ENCODE data around the gene DAB1.
A peak's percentile ranks its signal among the peaks of the same experiment; 100 is the strongest.

Gene DAB1

GRCh38 chr1:57210881-57211280 is 213.0 kb downstream of the DAB1 start:
- DNase-seq = no peak

- DNase-seq = no peak
These were observed 214.4 kb downstream of the DAB1 start for GRCh38 chr1:57209495-57209894.

DNA sequence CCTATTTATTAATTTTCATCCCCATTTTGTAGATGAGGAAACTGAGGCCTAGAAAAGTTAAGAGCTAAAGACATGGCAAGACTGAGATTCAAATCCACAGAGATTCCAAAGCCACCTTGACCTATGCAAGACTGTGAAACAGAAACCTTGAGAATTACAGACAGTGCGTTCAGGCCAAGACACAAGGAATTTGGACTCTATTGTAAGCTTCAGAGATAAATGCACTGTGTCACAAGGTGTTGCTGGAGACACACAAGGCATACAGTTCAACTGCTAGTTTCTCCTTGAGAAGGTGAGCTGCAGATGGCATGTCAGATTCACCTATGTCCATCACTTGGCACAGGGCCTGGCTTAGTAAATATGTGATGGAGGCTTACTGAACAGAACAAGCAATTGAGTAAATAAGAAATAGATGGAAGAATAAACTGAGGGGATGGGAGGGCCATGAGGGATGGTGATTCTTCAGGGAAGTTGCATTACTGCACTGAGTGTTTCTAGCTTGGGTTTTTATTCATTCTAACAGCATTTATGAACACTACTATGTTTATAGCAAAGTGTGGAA is 215.0 kb downstream of the DAB1 start:
- DNase-seq = peak; percentile 63

- no peak for DNase-seq
These were observed 217.8 kb downstream of the DAB1 start for GRCh38 chr1:57206038-57206437.

GRCh38 chr1:57204942-57205787 is 218.7 kb downstream of the DAB1 start:
- DNase-seq = no peak

DNA sequence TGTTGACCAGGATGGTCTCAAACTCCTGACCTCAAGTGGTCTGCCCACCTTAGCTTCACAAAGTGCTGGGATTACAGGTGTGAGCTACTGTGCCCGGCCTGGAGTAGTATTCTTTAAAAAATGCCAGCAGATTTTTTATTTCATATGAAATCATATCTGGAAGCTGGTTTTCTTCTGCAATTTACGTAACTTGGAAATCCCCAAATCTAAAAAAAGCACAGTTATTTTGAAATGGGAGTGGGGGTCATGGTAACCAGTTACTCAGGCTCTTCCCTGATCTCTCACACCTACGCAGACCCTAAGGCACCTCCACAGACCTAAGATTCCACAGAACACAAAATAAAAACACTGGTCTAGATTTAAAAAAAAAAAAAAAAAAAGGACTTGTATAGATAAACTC is 219.8 kb downstream of the DAB1 start:
- no peak for DNase-seq

- DNase-seq = no peak
These were observed 221.6 kb downstream of the DAB1 start for GRCh38 chr1:57202241-57202640.

DNA sequence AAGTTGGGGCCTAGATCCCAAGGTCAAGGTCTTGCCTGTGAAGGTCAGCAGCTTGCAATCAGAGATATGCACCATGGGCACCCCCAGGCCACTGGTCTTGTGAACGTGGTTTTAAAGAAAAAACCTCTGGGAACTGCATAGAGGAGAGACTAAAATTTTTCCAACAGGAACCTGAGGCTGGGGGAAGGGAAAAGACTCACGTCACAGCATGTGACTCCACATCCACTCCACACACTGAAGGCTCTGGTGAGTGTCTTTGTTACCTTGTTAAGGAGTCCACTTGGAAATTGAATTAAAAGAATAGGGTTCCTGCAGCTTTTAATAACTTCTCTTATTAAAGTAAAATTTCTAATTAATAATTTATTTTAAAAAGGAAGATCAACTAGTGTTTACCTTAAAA is 224.9 kb downstream of the DAB1 start:
- no peak for DNase-seq

DNA sequence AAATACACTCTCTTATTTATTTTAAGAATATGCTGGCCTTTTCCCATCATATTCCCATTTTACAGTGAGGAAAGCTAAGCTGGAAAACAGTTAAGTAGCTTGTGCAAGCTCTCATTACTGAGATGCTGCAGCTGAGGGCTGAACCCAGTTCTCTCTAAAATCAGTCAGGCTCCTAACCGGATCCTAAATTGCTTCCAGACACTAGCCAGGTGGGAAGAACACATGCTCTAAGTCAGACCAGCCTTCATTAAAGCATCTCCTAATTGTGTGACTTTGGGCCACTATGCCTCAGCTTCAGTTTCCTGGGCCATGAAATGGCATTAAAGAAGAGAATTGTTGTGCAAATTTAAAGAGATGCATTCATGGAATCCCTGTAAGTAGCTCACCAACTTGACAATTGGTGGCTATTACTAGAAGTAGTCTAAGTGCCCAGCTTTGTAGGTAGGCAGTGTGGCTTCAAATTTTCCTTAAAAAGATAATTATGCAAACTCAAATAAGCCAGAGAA is 228.4 kb downstream of the DAB1 start:
- DNase-seq = no peak

GRCh38 chr1:57192222-57192621 is 231.6 kb downstream of the DAB1 start:
- DNase-seq = peak; percentile 26

GRCh38 chr1:57190898-57191297 is 233.0 kb downstream of the DAB1 start:
- DNase-seq = no peak

DNA sequence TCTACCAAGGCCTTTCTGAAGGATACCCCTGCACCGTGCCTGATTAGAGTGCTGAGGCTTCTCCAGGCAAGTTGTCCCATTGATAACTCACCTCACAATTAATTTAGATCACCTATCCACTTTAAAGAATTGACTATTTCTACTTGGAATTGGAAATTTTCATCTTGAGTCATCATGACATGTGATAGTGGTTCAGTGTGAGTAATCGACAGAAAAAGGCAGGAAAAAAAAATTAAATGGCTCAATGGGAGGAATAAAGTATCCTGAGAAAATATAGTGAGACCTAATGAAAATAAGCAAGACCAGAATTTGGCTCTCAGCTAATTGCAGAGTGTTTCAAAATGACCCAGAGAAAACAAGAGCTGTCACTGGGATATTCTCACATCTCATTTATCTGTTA is 235.7 kb downstream of the DAB1 start:
- no peak for DNase-seq

DNA sequence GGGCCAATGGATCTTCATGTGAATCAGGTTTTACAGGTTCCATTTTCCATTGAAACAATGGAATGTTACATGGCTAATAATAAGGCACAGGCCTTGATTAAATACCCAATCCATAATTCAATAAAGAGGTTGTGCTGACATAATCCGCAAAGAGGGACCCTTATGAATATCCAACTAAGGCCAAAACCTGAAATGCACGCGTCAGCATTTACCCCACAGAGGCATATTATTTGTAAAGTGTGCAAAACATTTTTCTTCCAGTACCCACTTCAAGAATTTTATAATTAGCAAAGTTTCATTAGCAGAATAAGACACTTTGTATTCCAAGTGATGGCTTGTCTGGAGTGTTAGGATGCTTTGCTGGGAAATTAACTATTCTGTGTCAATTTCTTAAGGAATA is 237.4 kb downstream of the DAB1 start:
- DNase-seq = no peak

GRCh38 chr1:57179001-57179400 is 244.9 kb downstream of the DAB1 start:
- DNase-seq = no peak

GRCh38 chr1:57175506-57175905 is 248.4 kb downstream of the DAB1 start:
- no peak for DNase-seq

- no peak for DNase-seq
These were observed 251.8 kb downstream of the DAB1 start for GRCh38 chr1:57172040-57172439.

- no peak for DNase-seq
These were observed 255.9 kb downstream of the DAB1 start for GRCh38 chr1:57167997-57168396.

GRCh38 chr1:57165546-57165945 is 258.3 kb downstream of the DAB1 start:
- no peak for DNase-seq

- no peak for DNase-seq
These were observed 259.3 kb downstream of the DAB1 start for GRCh38 chr1:57164584-57164983.

GRCh38 chr1:57163789-57164188 is 260.1 kb downstream of the DAB1 start:
- DNase-seq = no peak

- DNase-seq = no peak
These were observed 260.5 kb downstream of the DAB1 start for GRCh38 chr1:57163325-57163724.

DNA sequence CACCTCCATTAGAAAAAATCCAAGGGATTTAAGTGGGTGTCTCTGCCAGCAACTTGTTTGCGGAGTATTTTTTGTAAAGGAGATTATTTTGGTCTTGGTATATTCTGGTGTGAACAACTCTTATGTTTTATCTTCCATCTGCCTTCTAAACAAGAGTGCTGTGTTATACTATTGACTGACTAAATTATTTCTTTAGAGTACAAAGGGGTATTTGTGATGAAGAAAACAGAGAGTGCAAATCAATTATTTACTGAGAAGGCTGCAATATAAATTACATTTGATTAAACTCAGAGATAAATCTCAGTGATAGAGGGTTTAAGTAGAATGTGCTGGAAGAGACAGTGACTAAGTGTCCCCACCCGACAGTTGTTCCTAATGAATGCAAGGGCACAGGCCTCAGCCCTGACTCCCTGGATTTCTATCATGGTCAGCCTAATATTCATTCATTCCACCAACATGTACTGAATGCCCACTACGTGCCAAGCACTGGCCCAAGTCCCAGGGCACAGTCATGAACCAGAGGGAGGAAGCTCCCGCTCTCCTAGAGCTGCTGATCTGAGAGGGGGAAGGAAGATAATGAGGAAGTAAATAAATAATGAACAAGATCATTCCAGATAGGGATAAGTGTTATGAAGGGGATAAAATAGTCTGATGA is 261.1 kb downstream of the DAB1 start:
- no peak for DNase-seq

DNA sequence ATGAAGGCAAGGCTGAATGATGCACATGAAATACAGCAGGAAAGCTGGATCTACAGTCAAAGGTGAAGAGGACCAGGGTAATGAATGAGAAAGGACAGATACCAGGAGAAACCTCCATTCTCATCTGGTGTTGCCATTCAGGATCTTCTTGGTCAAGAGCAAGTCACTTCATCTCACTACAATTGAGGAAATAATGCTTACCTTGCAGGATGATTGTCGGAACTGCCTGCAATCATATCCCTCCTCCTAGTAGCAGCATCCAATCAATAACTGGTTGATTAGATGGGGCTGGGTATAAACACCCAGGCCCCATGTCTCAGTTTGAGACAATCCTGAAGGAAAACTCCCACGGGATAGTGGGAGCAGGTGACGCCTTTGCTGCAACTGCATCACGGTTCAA is 263.3 kb downstream of the DAB1 start:
- no peak for DNase-seq

GRCh38 chr1:57158604-57158998 is 265.3 kb downstream of the DAB1 start:
- DNase-seq = no peak

Measured in DMS53 (cell line).